Measurements from ENCODE around the gene RANBP17. TPM values are rescaled to one million over a fixed set of nuclear protein-coding genes. Genes with fewer than 3 reads are reported as not detected.
A peak's percentile ranks its signal among the peaks of the same experiment; 100 is the strongest.
"Not testable (repeated sequence)": the region's sequence is repeated elsewhere in the genome, so short reads cannot be mapped to it uniquely, and the experiment has no call there.

The RANBP17 gene
- polyA plus RNA-seq, 4 donors, result 9.2 to 11.7 (median 9.7) TPM

- DNase-seq (ENCODE audit: low read depth in 4 of 4, low spot score in 3 of 4), result no peak
Measured at GRCh38 chr5:171143926-171144325, 282.1 kb downstream of the RANBP17 start.

GRCh38 chr5:171149333-171149732, 287.5 kb downstream of the RANBP17 start:
- DNase-seq (ENCODE audit: low read depth in 4 of 4, low spot score in 3 of 4), result no peak

- DNase-seq (ENCODE audit: low read depth in 4 of 4, low spot score in 3 of 4), result no peak
Measured at GRCh38 chr5:171149772-171150171, 288.0 kb downstream of the RANBP17 start.

GRCh38 chr5:171152382-171152781, 290.6 kb downstream of the RANBP17 start:
- no peak for DNase-seq (ENCODE audit: low read depth in 4 of 4, low spot score in 3 of 4)

DNA sequence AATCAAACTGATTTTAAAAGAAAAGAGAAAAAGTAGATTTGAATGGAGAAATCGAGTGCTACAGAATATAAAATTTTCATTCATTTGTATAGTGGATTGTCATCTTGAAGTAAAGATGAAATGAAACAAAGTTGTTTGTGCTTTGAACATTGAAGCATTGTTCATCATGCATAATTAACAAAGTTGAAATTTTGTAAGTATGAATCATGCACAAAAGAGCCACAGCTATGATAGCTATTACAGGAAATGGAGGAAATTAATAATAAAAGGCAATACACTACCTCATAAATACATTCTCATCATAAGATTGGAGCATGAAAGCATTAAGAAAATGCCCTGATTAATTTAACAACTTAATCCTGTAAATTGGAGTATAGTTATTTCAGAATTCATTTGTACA, 293.8 kb downstream of the RANBP17 start:
- DNase-seq (ENCODE audit: low read depth in 4 of 4, low spot score in 3 of 4), result no peak

DNA sequence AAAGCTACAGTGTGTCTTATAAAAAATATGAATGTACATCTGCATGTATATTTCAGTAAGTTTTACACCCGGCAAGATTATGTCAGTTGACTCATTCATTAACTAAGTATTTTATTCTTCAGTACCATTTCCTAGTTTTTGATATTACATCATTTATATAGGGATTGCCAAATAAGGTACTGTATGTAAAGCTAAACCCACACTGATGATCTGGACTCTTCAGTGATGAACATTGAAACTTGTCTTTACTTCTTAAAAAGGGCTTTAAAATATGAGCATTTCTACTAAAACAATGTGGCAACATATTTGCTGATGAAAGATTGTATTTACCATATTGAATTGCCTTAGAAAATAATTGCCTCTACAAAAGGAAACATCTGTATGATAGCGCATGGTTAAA, 295.5 kb downstream of the RANBP17 start:
- no peak for DNase-seq (ENCODE audit: low read depth in 4 of 4, low spot score in 3 of 4)

GRCh38 chr5:171157775-171158174, 296.0 kb downstream of the RANBP17 start:
- no peak for DNase-seq (ENCODE audit: low read depth in 4 of 4, low spot score in 3 of 4)

- no peak for DNase-seq (ENCODE audit: low read depth in 4 of 4, low spot score in 3 of 4)
Measured at GRCh38 chr5:171158581-171158980, 296.8 kb downstream of the RANBP17 start.

DNA sequence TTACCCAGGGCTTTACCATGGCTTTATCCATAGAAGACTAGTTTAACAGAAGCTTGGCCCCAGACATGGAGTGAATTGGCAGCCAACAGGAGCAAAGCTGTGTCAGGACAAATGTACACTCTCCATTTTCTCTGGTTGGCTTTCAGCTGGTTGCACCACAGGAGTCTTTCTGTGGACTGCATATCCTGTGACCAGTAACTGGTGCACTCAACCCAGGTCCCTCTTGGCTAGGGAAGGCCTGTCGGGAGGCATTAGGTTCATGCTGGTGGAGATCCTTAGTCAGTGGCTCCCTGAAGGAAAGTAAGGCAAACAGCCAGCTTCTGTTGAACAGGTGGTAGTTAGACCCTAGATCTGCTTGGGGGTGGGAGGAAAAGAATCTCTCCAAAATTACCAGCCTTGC, 300.3 kb downstream of the RANBP17 start:
- DNase-seq (ENCODE audit: low read depth in 4 of 4, low spot score in 3 of 4), result no peak

GRCh38 chr5:171162596-171162995, 300.8 kb downstream of the RANBP17 start:
- no peak for DNase-seq (ENCODE audit: low read depth in 4 of 4, low spot score in 3 of 4)

- no peak for DNase-seq (ENCODE audit: low read depth in 4 of 4, low spot score in 3 of 4)
Measured at GRCh38 chr5:171166766-171167165, 304.9 kb downstream of the RANBP17 start.

DNA sequence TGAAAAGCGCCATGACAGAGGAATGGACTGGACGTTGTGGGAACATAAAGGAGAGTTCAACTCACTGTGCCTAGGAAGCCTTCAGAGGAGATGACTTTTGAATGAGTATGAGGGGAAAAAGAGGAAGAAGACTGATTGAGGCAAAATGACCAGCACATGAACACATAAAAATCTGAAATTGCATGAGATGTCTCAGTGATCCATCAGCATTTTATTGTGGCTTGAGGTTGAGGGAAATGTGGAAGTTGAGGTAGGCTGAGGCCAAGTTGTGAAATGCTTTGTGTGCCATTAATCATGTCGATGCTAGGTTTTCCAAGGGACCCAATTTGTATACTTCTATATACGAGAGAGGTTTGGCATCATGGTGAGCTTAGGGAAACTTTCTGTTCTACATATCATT, 306.4 kb downstream of the RANBP17 start:
- no peak for DNase-seq (ENCODE audit: low read depth in 4 of 4, low spot score in 3 of 4)

- DNase-seq (ENCODE audit: low read depth in 4 of 4, low spot score in 3 of 4), result not testable (repeated sequence)
Measured at GRCh38 chr5:171174960-171175359, 313.1 kb downstream of the RANBP17 start.

- DNase-seq (ENCODE audit: low read depth in 4 of 4, low spot score in 3 of 4), result no peak
Measured at GRCh38 chr5:171175746-171176145, 313.9 kb downstream of the RANBP17 start.

DNA sequence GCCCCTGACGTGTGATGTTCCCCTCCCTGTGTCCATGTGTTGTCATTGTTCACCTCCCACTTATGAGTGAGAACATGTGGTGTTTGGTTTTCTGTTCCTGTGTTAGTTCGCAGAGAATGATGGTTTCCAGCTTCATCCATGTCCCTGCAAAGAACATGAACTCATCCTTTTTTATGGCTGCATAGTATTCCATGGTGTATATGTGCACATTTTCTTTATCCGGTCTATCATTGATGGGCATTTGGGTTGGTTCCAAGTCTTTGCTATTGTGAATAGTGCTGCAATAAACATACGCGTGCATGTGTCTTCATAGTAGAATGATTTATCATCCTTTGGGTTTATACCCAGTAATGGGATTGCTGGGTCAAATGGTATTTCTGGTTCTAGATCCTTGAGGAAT, 316.4 kb downstream of the RANBP17 start:
- not testable (repeated sequence) for DNase-seq (ENCODE audit: low read depth in 4 of 4, low spot score in 3 of 4)

GRCh38 chr5:171188016-171188415, 326.2 kb downstream of the RANBP17 start:
- DNase-seq (ENCODE audit: low read depth in 4 of 4, low spot score in 3 of 4), result no peak

- DNase-seq (ENCODE audit: low read depth in 4 of 4, low spot score in 3 of 4), result no peak
Measured at GRCh38 chr5:171189442-171189841, 327.6 kb downstream of the RANBP17 start.

- no peak for DNase-seq (ENCODE audit: low read depth in 4 of 4, low spot score in 3 of 4)
Measured at GRCh38 chr5:171192111-171192510, 330.3 kb downstream of the RANBP17 start.

GRCh38 chr5:171201310-171201709, 339.5 kb downstream of the RANBP17 start:
- no peak for DNase-seq (ENCODE audit: low read depth in 4 of 4, low spot score in 3 of 4)

DNA sequence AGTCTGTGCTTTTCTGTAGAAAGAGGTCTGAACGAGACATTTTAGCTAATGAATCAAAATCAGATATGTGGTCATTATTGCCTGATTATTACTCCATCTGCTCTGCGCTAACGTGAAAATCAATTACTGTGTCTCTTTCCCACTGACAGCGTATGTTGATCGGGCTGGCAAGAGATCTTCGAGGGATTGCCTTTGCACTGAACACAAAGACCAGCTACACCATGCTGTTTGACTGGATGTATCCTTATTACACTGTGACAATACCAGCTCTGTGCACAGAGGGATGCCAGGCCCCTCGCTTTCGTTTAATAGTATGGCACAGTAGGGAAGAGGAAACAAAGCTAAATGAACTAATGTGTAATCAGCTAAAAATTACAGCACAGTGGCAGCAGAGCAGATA, 343.6 kb downstream of the RANBP17 start:
- DNase-seq (ENCODE audit: low read depth in 4 of 4, low spot score in 3 of 4), result no peak

- DNase-seq (ENCODE audit: low read depth in 4 of 4, low spot score in 3 of 4), result peak; percentile 23 to 36 (median 30)
Measured at GRCh38 chr5:171207256-171207847, 345.5 kb downstream of the RANBP17 start.

GRCh38 chr5:171221916-171222315, 360.1 kb downstream of the RANBP17 start:
- no peak for DNase-seq (ENCODE audit: low read depth in 4 of 4, low spot score in 3 of 4)

DNA sequence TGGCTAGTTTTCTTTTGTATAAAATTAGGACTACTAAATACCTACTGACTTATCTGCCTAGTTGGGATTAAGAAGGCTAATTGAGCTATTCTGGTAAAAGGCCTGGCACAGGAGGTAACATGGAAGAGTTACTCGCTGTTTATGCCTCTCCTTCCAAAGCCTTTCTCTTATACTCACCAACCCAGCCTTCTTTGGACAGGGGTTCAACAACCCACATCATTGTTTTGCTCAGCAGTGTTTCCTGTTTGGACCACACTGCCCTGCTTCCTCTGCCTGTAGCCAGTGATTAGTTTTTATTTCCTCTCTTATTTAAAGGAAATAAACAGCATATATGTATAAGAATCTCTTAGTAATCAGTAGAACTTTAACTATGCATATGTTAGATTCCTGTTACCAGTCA, 362.1 kb downstream of the RANBP17 start:
- DNase-seq (ENCODE audit: low read depth in 4 of 4, low spot score in 3 of 4), result no peak

Measured in right renal pelvis (tissue), 4 donors.